H7 (cell line): Measurements from ENCODE around the gene GJB4. TPM values are rescaled to one million over a fixed set of nuclear protein-coding genes. Genes with fewer than 3 reads are reported as not detected.
A peak's percentile ranks its signal among the peaks of the same experiment; 100 is the strongest.

Experiments
- DNase-seq: peaks from one replicate; pipeline ENCODE4 v3.0.0; 2012
- H3K27me3 ChIP-seq: 2 replicates; pipeline ENCODE4 v1.6.0; 2011; ENCODE audit warnings: mild to moderate bottlenecking, low read length; ENCODE audit not compliant: control insufficient read depth, insufficient read depth
- H3K36me3 ChIP-seq: replicated peaks from 2 replicates; pipeline ENCODE4 v1.5.1; 2011; ENCODE audit warnings: low read length; ENCODE audit not compliant: control insufficient read depth, insufficient read depth
- H3K4me3 ChIP-seq: 2 replicates; pipeline ENCODE4 v1.5.1; 2011; ENCODE audit warnings: low read depth, mild to moderate bottlenecking, control low read depth, low read length, moderate library complexity; ENCODE audit not compliant: insufficient read depth
- total RNA-seq: library from RNA; depleted of rRNA; stranded (reverse); fragments of >200 nt; shearing (Covaris generic); gene quantifications from 2 replicates; pipeline ENCODE4 v1.2.3, GENCODE V29; 2014

The GJB4 gene
- total RNA-seq, 1 experiment from 2014 or later: not detected

DNA sequence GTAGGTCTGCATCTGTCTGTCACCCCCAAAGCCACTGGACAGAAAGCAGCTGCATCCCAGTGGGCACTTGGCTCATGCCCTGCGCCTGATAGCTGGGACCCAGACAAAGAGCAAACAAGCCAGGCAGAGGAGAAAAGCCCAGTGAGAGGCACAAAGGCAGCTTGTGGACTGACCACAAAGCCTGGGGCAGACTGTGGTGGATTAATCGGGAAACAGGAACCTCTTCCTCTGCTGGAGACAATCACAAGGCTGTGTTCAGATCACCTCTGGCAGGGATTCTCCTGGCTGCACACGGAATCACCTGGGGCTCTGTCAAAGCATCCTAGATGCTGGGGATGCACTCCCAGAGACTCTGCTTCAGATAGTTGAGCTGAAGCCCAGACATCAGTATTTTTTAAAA is 19.9 kb upstream of the GJB4 start:
- H3K36me3 ChIP-seq: no peaks in the 10 kb centered on the region
- H3K27me3 ChIP-seq: peaks cover 7% of the 10 kb centered on the region; the same call in 1 of the 2 replicates
- DNase-seq: peak; percentile 32
- H3K4me3 ChIP-seq: no peak overlapping the region

DNA sequence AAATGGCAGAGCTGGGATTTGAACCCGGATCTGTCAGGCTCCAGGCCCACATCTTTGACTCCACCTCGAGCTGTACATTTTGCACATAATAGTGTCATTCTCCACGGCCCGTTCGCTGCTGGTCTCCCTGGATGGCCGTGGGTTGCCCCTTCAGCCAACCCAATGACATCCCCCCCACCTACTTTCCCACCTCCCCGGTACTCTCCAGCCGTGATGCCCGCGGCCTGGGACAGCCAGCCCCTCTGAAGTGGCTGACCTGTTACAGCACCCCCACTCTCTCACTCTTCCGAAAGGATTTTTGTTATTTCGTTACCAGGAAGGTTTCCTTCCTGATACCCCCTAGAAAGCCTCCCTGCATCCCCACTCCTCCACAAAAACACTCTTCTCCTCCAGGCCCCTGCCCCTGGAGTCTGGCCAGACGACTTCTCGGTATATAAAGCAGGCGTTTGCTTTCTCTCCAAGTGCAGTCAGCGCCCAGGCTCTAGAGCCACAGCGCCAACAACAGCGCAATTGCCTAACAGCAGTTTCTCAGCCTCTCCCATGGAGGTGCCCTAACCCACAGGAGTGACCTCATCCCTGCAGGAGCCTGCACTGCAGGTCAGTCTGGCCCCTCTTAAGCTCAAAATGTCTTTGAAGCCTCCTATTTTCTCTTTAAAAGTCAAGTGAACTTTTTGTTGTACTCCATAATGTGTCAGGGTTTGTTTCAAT is 19.2 kb upstream of the GJB4 start:
- Histone ChIP-seq H3K4me3 (no peak overlapping the region), H3K27me3 (peaks cover 7% of the 10 kb centered on the region; the same call in 1 of the 2 replicates), H3K36me3 (no peaks in the 10 kb centered on the region)
- DNase-seq: peak; percentile 82

DNA sequence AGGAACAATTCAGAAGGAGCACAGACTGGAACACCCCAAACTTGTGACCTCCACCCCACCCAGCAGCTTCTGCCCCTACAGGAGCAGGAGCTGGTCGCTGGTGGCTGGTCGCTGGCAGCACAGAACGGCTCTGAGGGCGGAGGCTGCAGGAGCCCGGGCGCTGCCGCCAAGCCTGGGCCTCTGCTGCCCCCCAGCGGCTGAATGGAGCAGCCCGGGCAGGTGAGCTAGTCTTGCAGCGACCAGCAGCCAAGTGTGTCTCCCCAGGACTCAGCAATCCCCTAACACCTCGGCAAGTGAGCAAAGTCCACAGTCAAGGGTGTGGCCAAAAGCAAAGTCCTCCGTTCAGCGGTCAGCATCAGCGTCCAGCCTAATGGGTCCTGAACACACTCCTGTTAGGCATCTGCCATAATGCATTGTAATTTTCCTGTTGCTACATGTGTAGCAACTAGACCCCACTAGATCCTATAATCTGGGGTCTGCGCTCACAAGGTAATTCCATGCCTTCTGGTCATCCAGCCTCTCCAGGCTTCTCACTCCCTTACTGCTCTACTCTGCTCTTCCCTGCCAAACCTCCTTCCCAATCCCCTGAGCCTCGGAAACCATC is 16.8 kb upstream of the GJB4 start:
- DNase-seq: peak; percentile 96
- peaks cover 7% of the 10 kb centered on the region; the same call in 1 of the 2 replicates for H3K27me3 ChIP-seq
- no peaks in the 10 kb centered on the region for H3K36me3 ChIP-seq
- H3K4me3 ChIP-seq: no peak overlapping the region

DNA sequence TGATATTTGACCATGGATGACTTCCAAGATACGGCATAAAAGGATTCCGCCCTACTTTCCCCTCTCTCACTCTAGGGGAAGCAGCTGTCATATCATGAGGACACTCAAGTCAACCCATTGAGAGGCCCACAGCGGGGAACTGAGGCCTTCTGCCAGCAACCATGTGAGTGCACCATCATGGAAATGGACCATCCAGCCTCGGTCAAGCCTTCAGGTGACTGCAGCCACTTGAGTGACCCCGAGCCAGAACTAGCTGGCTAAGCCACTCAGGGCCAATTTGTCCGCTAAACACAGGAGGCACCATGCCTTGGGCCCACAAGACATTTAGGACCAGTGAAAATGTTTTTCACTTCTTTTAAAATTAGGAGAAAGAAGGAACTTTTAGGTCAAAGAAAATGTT is 15.8 kb upstream of the GJB4 start:
- no peak for DNase-seq
- Histone ChIP-seq H3K4me3 (no peak overlapping the region), H3K27me3 (peaks cover 7% of the 10 kb centered on the region; the same call in 1 of the 2 replicates), H3K36me3 (no peaks in the 10 kb centered on the region)

DNA sequence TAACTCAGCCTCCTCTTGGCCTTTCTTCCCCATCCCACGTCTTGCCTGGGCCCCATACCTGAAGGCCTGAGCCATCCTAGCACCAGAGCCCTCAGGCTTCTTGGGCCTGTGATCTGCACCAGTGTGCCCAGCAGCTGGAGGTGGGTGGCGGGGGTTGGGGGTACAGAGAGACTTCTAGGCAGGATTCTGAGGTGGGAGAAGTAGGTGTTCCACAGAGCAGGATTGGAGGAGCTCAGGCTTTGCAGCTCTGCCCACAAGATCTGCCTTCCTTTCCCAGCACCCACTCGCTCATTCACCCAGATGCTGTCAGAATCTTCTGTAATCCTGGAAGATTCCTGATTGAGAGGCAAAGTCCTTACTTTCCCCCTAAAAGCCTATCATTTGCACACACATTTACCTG is 14.7 kb upstream of the GJB4 start:
- Histone ChIP-seq H3K4me3 (no peak overlapping the region), H3K27me3 (peaks cover 7% of the 10 kb centered on the region; the same call in 1 of the 2 replicates), H3K36me3 (no peaks in the 10 kb centered on the region)
- no peak for DNase-seq

DNA sequence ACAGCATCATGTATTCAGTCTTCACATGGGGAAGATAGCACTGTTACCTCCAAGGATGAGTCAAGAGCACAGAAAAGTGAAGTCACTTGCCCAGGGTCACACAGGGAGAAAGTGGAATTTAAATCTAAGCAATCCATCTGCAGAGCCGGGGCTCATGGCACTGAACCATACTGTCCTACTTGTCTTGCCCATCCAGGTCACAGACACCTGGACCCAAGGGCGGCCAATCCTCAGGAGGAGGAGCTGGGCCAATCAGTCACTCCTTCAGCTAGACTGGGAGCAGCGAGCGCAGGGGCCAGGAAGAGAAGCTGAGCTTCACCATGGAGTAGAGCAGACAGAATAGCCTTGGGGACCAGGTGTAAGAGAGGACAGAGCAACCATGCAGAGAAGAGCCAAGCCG is 13.9 kb upstream of the GJB4 start:
- Histone ChIP-seq H3K27me3 (peaks cover 7% of the 10 kb centered on the region; the same call in 1 of the 2 replicates), H3K4me3 (no peak overlapping the region), H3K36me3 (no peaks in the 10 kb centered on the region)
- no peak for DNase-seq

DNA sequence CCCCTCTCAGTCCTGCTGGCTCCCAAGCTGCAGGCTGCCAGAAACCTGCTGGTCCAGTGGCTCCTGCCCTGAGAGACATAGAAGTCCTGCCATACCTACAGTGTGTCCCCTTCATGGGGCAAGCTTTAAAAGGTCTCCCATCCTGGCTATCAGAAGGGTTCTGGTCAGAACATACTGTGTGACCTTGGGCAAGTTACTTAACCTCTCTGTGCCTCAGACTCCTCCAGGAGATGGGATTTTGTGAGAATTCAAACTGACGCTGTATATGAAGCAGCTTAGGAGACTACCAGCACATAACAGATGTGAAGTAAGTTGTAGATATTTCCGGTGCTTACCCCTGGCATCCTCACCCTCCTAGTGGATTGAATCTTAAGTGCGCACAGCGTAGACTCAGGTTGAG is 13.4 kb upstream of the GJB4 start:
- Histone ChIP-seq H3K27me3 (peaks cover 7% of the 10 kb centered on the region; the same call in 1 of the 2 replicates), H3K4me3 (no peak overlapping the region), H3K36me3 (no peaks in the 10 kb centered on the region)
- DNase-seq: no peak

DNA sequence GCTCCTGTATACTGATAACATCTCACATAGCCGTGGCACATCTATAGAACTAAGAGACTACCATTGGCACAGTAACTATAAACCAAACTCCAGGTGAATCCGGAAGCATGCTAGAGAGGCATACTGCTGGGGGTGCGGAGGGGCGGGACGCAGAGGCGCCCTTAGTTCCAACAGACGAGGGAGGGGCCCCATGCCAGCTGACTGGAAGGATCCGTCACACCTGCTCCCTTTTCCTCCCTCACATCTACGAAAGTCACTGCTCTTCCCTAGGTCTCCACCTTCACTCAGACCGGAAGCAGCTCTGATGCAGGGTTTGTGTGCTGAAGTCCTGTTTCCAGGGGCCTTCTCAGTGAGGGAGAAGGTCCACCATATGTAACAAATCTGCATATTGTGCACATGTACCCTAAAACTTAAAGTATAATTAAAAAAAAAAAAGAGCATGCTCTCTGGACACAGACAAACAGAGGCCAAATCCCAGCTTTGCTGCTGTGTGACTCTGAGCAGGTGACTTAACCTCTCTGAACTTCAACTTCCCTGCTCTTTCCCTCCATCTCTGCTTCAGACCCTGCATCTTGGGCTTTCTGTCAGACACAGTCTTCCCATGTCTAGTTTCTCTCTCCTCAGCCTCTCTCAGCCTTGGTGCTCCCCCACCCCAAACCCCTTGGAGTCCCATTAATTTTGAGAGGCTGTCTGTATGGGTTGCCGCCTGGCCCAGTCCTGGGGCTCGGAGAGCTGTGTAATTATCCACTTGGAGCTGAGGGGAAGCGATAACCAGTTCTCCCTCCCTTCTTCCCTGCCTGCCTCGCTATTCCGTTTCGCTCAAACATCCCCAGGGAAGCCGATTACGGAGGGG is 12.5 kb upstream of the GJB4 start:
- Histone ChIP-seq H3K27me3 (peaks cover 5% of the 10 kb centered on the region; the same call in 1 of the 2 replicates), H3K36me3 (no peaks in the 10 kb centered on the region), H3K4me3 (no peak overlapping the region)
- no peak for DNase-seq

DNA sequence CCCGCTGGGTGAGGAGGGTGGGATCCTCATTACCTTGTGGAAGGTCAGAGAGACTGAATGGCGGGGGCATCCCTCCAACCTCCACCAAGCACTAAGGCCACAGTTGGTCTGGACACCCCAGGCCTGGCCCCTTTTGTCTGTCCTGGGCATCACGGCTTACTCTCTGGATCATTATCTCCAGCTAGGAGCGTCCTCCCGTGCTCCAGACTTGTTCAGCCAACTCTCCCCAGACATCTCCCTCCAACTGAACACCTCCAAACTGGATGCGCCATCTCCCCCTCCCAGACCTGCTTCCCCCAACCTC is 11.9 kb upstream of the GJB4 start:
- no peaks in the 10 kb centered on the region; the same call in 1 of the 2 replicates for H3K27me3 ChIP-seq
- no peaks in the 10 kb centered on the region for H3K36me3 ChIP-seq
- DNase-seq: no peak
- H3K4me3 ChIP-seq: no peak overlapping the region

DNA sequence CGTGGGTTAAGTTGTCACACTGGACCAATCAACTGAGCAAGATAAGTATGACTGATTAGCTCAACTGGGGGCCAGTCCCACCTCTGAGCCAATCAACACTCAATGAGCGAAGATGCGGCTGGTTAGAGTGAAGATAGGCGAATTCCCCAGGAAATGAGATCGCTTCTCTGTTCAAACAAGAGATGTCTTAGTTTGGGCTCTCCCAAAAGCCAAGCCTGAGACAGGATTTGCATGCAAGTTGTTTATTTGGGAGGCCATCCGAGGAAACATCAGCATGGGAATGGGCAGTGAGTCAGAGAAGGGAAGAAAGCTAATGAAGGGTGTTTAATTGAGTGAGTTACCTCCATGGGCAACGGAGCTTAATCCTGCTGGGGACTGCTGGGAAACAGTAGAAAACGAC is 9.5 kb upstream of the GJB4 start:
- peak; percentile 65 for DNase-seq
- no peaks in the 10 kb centered on the region for H3K36me3 ChIP-seq

DNA sequence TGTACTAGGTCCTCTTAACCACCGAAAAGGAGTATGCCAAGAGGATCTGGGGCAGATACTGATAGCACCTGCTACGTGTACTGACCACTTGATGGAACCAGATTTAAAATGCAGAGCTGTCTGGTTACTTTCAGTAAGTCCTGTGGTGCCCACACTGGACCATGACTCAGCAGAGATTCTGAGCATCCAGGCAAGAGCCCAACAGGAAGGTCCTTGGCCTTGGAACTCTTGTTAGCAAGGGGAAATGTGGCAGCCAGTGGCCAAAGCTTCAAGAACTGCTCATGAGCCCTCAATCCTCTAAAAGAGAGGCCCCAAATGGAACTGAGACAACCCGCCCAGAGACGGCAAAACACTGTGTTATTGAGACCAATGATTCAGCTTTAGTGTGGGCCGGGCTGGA is 8.9 kb upstream of the GJB4 start:
- H3K4me3 ChIP-seq: no peak overlapping the region
- no peak for DNase-seq
- H3K27me3 ChIP-seq: no peaks in the 10 kb centered on the region; the same call in 1 of the 2 replicates
- no peaks in the 10 kb centered on the region for H3K36me3 ChIP-seq

More for the DNA sequence above, 9.5 kb upstream of the GJB4 start:
- Histone ChIP-seq H3K4me3 (no peak overlapping the region), H3K27me3 (no peaks in the 10 kb centered on the region; the same call in 1 of the 2 replicates)

DNA sequence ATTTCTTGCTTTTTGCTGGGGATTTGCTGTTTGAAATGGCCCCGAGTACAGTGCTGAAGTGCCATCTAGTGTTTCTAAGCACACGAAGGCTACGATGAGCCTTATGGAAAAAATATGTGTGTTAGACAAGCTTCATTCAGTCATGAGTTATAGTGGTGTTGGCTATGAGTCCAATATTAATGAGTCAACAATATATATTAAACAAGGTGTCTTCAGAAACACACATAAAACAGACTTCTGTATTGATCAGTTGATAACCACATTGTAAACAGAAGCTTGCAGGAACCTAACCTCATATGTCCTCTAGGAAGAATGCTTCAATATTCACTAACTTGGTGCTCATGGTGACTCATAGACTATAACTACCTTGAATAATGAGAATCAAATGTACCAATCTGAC is 6.4 kb upstream of the GJB4 start:
- DNase-seq: no peak
- Histone ChIP-seq H3K36me3 (no peaks in the 10 kb centered on the region), H3K4me3 (no peak overlapping the region), H3K27me3 (no peaks in the 10 kb centered on the region; the same call in 1 of the 2 replicates)

DNA sequence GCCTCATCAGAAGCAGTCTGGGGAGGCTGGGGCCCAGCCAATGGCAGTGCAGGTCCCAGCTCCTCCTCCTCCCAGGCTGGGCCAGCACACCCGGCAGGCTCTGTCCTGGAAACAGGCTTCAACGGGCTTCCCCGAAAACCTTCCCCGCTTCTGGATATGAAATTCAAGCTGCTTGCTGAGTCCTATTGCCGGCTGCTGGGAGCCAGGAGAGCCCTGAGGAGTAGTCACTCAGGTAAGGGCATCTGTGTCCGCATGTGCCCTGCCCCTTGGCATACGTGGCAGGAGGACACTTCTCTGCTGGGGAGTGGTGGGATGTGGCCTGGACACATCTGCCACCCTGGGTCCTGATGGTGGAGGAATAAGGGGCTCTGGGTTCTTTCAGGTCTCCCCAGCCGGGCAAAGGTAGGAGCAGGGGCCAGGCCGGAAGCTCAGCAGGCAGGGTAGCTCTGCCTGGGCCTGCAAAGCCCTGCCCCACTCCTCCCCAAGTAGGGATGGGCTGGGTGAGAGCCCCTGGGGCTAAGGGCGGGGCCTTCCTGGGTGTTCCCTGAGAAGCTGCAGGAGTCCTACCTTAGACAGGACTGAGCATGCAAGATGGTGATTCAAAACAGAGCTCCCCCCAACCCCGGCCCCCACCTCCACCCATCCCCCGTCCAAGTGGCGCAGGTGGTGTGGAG is 4.4 kb upstream of the GJB4 start, which contains the start of gene GJB5:
Gene GJB5, plus strand, starts transcription at position 84 of the 674 bp plus-strand sequence. CDS start 2,284 bp downstream, outside the sequence.
- Histone ChIP-seq H3K4me3 (no peak within 1 kb of the TSS), H3K36me3 (no peaks in the 10 kb centered on the region)
- no peak for DNase-seq

DNA sequence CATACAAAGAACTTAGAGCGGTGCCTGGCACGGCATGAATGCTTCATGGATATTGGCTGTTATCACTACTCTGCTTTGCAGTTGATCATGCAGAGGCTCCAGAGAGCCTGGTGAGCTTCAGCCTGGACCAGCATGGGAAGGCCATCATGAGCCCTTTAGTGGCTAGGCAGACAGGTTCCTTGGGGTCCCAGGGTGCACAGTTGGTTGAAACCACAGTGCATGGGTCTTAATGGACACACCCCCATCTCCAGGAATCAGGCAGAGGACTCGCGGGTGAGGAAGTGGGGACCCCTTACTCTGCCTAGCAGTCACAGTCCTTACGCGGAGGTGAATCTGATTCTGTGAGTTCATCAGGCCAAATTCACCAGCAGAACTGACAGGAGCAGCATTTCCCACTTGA is 3.6 kb upstream of the GJB4 start:
- Histone ChIP-seq H3K36me3 (no peaks in the 10 kb centered on the region), H3K4me3 (no peak overlapping the region), H3K27me3 (no peaks in the 10 kb centered on the region; the same call in 1 of the 2 replicates)
- no peak for DNase-seq

More for the DNA sequence above, 4.4 kb upstream of the GJB4 start, which contains the start of gene GJB5:
- no peaks in the 10 kb centered on the region; the same call in 1 of the 2 replicates for H3K27me3 ChIP-seq
